Measurements from ENCODE around the gene KIAA1217. TPM values are rescaled to one million over a fixed set of nuclear protein-coding genes. Genes with fewer than 3 reads are reported as not detected.

KIAA1217 gene
- total and polyA plus RNA-seq, 2 of the 8 experiments (the other 6 are each of a cell fraction or from before 2014, with no cell fraction given), result 4.5 to 15.6 TPM

DNA sequence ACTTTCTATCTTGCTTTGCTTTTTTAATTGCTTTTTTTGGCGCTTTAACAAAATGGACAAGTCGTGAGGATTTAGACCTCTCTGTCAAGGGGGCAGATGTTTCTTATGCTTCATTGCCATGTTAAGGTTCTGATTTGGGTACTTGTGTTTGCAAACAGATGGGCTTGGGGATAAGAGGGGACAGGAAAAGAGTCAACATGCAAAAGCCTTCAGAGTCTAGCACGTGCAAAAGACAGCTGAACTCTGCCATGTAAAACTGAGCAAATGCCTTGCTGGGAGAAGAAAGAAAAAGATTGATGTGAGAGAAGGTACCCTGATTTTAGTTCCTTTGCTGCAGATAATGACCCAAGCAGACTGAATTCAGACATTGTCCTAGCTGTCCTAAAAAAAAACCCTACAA, 173.1 kb downstream of the KIAA1217 start:
- no peak overlapping the region for H2AK5ac ChIP-seq (ENCODE audit: low read depth, low read length)
- no peak overlapping the region for H3K56ac ChIP-seq (replicated peaks; ENCODE audit: insufficient read length, low read depth, low read length)
- H3K4me2 ChIP-seq (ENCODE audit: insufficient read depth in 1 of 2, low read depth in 2 of 2, low read length in 2 of 2), result no peak overlapping the region
- no peak overlapping the region for H2BK15ac ChIP-seq (ENCODE audit: low read length)
- no peak for DNase-seq (ENCODE audit: low read depth in 1 of 2, low spot score in 2 of 2)
- no peaks in the 10 kb centered on the region for H3K27me3 ChIP-seq (replicated peaks in 1 of 4; ENCODE audit: control insufficient read depth in 3 of 4, extremely low read depth in 1 of 4, insufficient read depth in 3 of 4, low read length in 3 of 4)
- H3K79me1 ChIP-seq (ENCODE audit: low read depth, low read length), result peaks cover 3% of the 10 kb centered on the region; the same call in 1 of the 2 replicates
- no peak overlapping the region for H2BK5ac ChIP-seq (ENCODE audit: low read depth, low read length)
- H3K79me2 ChIP-seq (ENCODE audit: control insufficient read depth in 1 of 2, insufficient read depth in 2 of 2, low read length in 2 of 2), result no peaks in the 10 kb centered on the region
- H2AFZ ChIP-seq (ENCODE audit: low read length), result no peak overlapping the region
- H3K14ac ChIP-seq (ENCODE audit: insufficient read length), result no peak overlapping the region
- no peak overlapping the region for H3K23ac ChIP-seq (ENCODE audit: insufficient read length)
- no peak overlapping the region for H3K4ac ChIP-seq (replicated peaks; ENCODE audit: insufficient read length, low read depth, low read length)
- peaks cover 6 to 16% (median 11%) of the 10 kb centered on the region in 4 experiments for H3K4me1 ChIP-seq (replicated peaks in 1 of 4; ENCODE audit: control insufficient read depth in 3 of 4, insufficient read depth in 4 of 4, low read length in 3 of 4)
- no peaks in the 10 kb centered on the region for H3K9me3 ChIP-seq (ENCODE audit: insufficient read depth in 2 of 2, low read depth in 1 of 2, low read length in 1 of 2)
- ChIA-PET POLR2A (ENCODE audit: partially characterized antibody) (no interaction called here), CTCF (ENCODE audit: partially characterized antibody) (interaction anchor here (2.2 to 3.2 kb wide), 3 partner anchors 12 to 63 kb away, joined by 6 to 23 read pairs (median 11); no protein-coding TSS in a partner anchor)
- H2BK12ac ChIP-seq (ENCODE audit: low read depth, low read length), result no peak overlapping the region
- no peak overlapping the region for H2BK20ac ChIP-seq (ENCODE audit: low read length)
- 92% methylated on average over 3 of the region's 3 CpGs; no CpG with 5 or more reads in 1 of the 2 experiments for WGBS, 2 experiments (ENCODE audit: extremely low coverage in 1 of 2, insufficient coverage in 1 of 2, insufficient read length in 1 of 2, insufficient replicate concordance in 2 of 2, low coverage in 1 of 2, low lambda C conversion rate in 2 of 2, missing lambda C conversion rate in 1 of 2)
- no peak overlapping the region for H3K27ac ChIP-seq (ENCODE audit: low read depth, low read length)
- no peak overlapping the region for H4K91ac ChIP-seq (replicated peaks; ENCODE audit: insufficient read length, low read length)
- H2BK120ac ChIP-seq (replicated peaks; ENCODE audit: low read depth, low read length), result no peak overlapping the region
- H4K5ac ChIP-seq (ENCODE audit: insufficient read length, low read depth, low read length), result no peak overlapping the region
- no peaks in the 10 kb centered on the region for H4K20me1 ChIP-seq (replicated peaks in 1 of 2; ENCODE audit: control insufficient read depth in 1 of 2, insufficient read depth in 2 of 2, low read length in 2 of 2)
- no peak overlapping the region for H3K18ac ChIP-seq (ENCODE audit: extremely low read depth, low read length)
- H3K4me3 ChIP-seq (ENCODE audit: extremely low read depth in 1 of 4, insufficient read depth in 2 of 4, low read depth in 3 of 4, low read length in 4 of 4), result no peak overlapping the region
- no peak overlapping the region for H4K8ac ChIP-seq (ENCODE audit: extremely low read depth, insufficient read depth, low read length)
- H3K9ac ChIP-seq (replicated peaks in 1 of 4; ENCODE audit: extremely low read depth in 1 of 4, low read depth in 3 of 4, low read length in 3 of 4), result no peak overlapping the region
- no peak for FAIRE-seq
- H3K23me2 ChIP-seq (ENCODE audit: low read depth, low read length), result no peaks in the 10 kb centered on the region
- no peaks in the 10 kb centered on the region for H3K36me3 ChIP-seq (ENCODE audit: control insufficient read depth in 2 of 4, insufficient read depth in 4 of 4, low read length in 3 of 4)
- no peak for TF ChIP-seq ASH2L (IDR thresholded peaks at IDR 0.05; ENCODE audit: low read length)

Data from H1 (cell line).